Sigmoid colon (tissue), 7 donors: Measurements from ENCODE around the gene AQP4. TPM values are rescaled to one million over a fixed set of nuclear protein-coding genes. Genes with fewer than 3 reads are reported as not detected.
A peak's percentile ranks its signal among the peaks of the same experiment; 100 is the strongest.

Experiments
- DNase-seq: peaks from one replicate; pipeline ENCODE4 v3.0.0-alpha.2; 2019
- H3K27ac ChIP-seq, 4 donors: fragments of 200-600 bp; sonication (generic); one replicate each; pipeline ENCODE4 v1.5.1; 2016 to 2019; ENCODE audit warnings: mild to moderate bottlenecking in 1 of 4
- H3K27me3 ChIP-seq, 3 donors: fragments of 200-600 bp; sonication (generic); one replicate each; pipeline ENCODE4 v1.5.1; 2019; ENCODE audit warnings: mild to moderate bottlenecking in 1 of 3
- H3K36me3 ChIP-seq, 4 donors: fragments of 200-600 bp; sonication (generic); one replicate each; pipeline ENCODE4 v1.5.1; 2016 to 2019
- H3K4me1 ChIP-seq, 4 donors: fragments of 200-600 bp; sonication (generic); one replicate each; pipeline ENCODE4 v1.5.1; 2017 to 2019
- H3K4me3 ChIP-seq, 4 donors: fragments of 200-600 bp; sonication (generic); one replicate each; pipeline ENCODE4 v1.5.1; 2017 to 2019; ENCODE audit warnings: mild to moderate bottlenecking in 2 of 4, moderate library complexity in 1 of 4
- H3K9me3 ChIP-seq, 4 donors: fragments of 200-600 bp in 3 of 4; sonication (generic) in 3 of 4; one replicate each; pipeline versions ENCODE4 v1.5.1 to v1.6.1; 2013 to 2019
- CTCF ChIP-seq, 4 experiments: fragments of 450-650 bp in 3 of 4; fragments of 200-600 bp in 1 of 4; IDR thresholded peaks; one replicate each; pipeline ENCODE4 v1.5.1; 2016 to 2019; ENCODE audit warnings: antibody characterized with exemption in 4 of 4, mild to moderate bottlenecking in 3 of 4, moderate library complexity in 2 of 4
- EP300 ChIP-seq, 4 donors: sonication (generic); formaldehyde crosslinking; IDR thresholded peaks; one replicate each; pipeline ENCODE4 v1.6.1; 2017; ENCODE audit warnings: antibody characterized with exemption in 4 of 4
- POLR2A ChIP-seq, 2 donors: fragments of 450-650 bp; IDR thresholded peaks; one replicate each; pipeline ENCODE4 v1.6.1; 2016; ENCODE audit warnings: antibody characterized with exemption in 2 of 2, mild to moderate bottlenecking in 2 of 2, moderate library complexity in 2 of 2
- POLR2AphosphoS5 ChIP-seq, 4 donors: sonication (generic); formaldehyde crosslinking; IDR thresholded peaks; one replicate each; pipeline ENCODE4 v1.6.1; 2017; ENCODE audit warnings: antibody characterized with exemption in 4 of 4
- WGBS, 2 donors: extraction: QIAGEN DNeasy Blood & Tissue Kit; methylation state at CpG; one replicate each; pipeline ENCODE4 v1.1.7; 2013; 5-methylcytosine and 5-hydroxymethylcytosine counted together
- intact Hi-C: fragments of 100-400 bp; cut with DNase I; formaldehyde crosslinking; loops from one replicate; pipeline ENCODE4 v1.15.1; 2023
- polyA plus RNA-seq, 3 donors: library from polyadenylated mRNA; stranded (reverse); fragments of 200-250 nt; gene quantifications; one replicate each; pipeline ENCODE4 v1.2.3, GENCODE V29; 2013
- total RNA-seq, 4 donors: library from RNA; depleted of rRNA; stranded (reverse); fragments of >200 nt; gene quantifications; one replicate each; pipeline ENCODE4 v1.1.0, GENCODE V29; 2016
- donor health status: healthy with polysubstance abuse.
- donor health status: Bipolar disorder and iron deficiency.
- donor health status: healthy.

AQP4 gene
- total and polyA plus RNA-seq, 7 donors = 0.25 to 1.8 (median 0.66) TPM; not detected in 1

DNA sequence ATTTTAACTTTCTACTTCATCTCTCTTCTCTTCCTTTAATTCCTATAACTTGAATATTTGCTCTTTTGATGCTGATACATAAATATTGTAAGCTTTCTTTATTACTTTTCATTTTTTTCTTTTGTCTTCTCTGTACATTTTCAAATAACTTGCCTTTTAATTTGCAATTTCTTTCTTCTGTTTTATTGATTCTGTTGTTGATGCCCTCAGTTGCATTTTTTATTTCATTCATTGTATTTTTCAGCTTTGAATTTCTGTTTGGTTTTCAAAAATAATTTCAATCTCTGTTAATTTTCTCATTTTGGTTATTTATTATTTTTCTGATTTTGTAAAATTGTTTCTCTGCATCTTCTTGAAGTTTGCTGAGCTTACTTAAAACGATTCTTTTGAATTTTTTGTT lies 47.0 kb downstream of the AQP4 start:
- H3K36me3 ChIP-seq = no peaks in the 10 kb centered on the region
- 66 to 79% methylated on average over 1 of the region's 1 CpG for WGBS, 2 donors
- DNase-seq = no peak
- TF ChIP-seq CTCF (IDR thresholded peaks at IDR 0.05) = no peak
- no peak for TF ChIP-seq POLR2A (IDR thresholded peaks at IDR 0.05)
- no peak for TF ChIP-seq EP300 (IDR thresholded peaks at IDR 0.05)
- TF ChIP-seq POLR2AphosphoS5 (IDR thresholded peaks at IDR 0.05) = no peak
- H3K9me3 ChIP-seq = peaks cover 0 to 3% (median 1%) of the 10 kb centered on the region in 4 donors
- H3K4me1 ChIP-seq = no peaks in the 10 kb centered on the region
- no peaks in the 10 kb centered on the region for H3K27me3 ChIP-seq
- H3K27ac ChIP-seq = no peak overlapping the region
- no peak overlapping the region for H3K4me3 ChIP-seq
- intact Hi-C loops = loop anchor here (5.0 to 10.0 kb wide), 2 partner anchors 186 to 779 kb away; no protein-coding TSS in a partner anchor

DNA sequence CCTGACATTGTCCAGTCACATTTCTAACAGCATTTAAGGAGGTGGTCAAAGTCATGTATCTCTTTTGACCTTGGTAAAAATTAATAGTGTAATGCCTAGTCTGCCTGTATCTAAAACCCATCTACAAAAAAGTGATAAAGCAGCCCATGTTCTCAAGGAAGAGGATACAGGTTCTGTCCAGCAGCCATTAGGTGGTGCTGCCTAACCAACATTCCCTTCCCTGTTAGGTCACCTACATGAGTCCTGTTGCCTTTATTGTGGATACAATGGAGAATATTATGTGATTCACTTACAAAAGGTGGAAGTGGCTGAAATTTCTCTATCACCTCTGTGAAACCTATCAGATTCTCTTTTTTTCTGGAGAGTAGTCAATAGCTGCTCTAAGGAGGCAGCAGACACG lies 52.5 kb downstream of the AQP4 start:
- no peaks in the 10 kb centered on the region for H3K4me1 ChIP-seq
- no peak overlapping the region for H3K27ac ChIP-seq
- H3K27me3 ChIP-seq = no peaks in the 10 kb centered on the region
- no peaks in the 10 kb centered on the region for H3K36me3 ChIP-seq
- intact Hi-C loops = loop anchor here (10.0 kb wide), 1 partner anchor 192 kb away; no protein-coding TSS in a partner anchor
- DNase-seq = no peak
- WGBS, 2 donors = 35 to 62% methylated on average over 1 of the region's 1 CpG
- TF ChIP-seq POLR2AphosphoS5 (IDR thresholded peaks at IDR 0.05) (no peak), CTCF (IDR thresholded peaks at IDR 0.05) (peak in 2 of 4 experiments; percentile 22 to 23)
- H3K4me3 ChIP-seq = no peak overlapping the region
- H3K9me3 ChIP-seq = no peaks in the 10 kb centered on the region

- no peak for DNase-seq
- Histone ChIP-seq H3K4me1 (no peaks in the 10 kb centered on the region), H3K36me3 (no peaks in the 10 kb centered on the region), H3K4me3 (no peak overlapping the region), H3K27me3 (no peaks in the 10 kb centered on the region), H3K9me3 (no peaks in the 10 kb centered on the region), H3K27ac (no peak overlapping the region)
- no peak for TF ChIP-seq CTCF (IDR thresholded peaks at IDR 0.05)
- TF ChIP-seq EP300 (IDR thresholded peaks at IDR 0.05) = no peak
- WGBS, 2 donors = 68 to 81% methylated on average over 3 of the region's 3 CpGs
- intact Hi-C loops = loop anchor here (10.0 kb wide), 1 partner anchor 192 kb away; no protein-coding TSS in a partner anchor
Observed at GRCh38 chr18:26812462-26812861, 53.0 kb downstream of the AQP4 start.

GRCh38 chr18:26809346-26809745 lies 56.2 kb downstream of the AQP4 start:
- Histone ChIP-seq H3K36me3 (no peaks in the 10 kb centered on the region), H3K4me1 (no peaks in the 10 kb centered on the region), H3K4me3 (no peak overlapping the region), H3K27ac (no peak overlapping the region), H3K27me3 (no peaks in the 10 kb centered on the region), H3K9me3 (no peaks in the 10 kb centered on the region)
- no peak for DNase-seq
- 72 to 74% methylated on average over 5 of the region's 5 CpGs for WGBS, 2 donors
- no peak for TF ChIP-seq POLR2A (IDR thresholded peaks at IDR 0.05)
- no peak for TF ChIP-seq EP300 (IDR thresholded peaks at IDR 0.05)
- TF ChIP-seq POLR2AphosphoS5 (IDR thresholded peaks at IDR 0.05) = no peak
- no peak for TF ChIP-seq CTCF (IDR thresholded peaks at IDR 0.05)
- intact Hi-C loops = no loop called here

GRCh38 chr18:26806224-26806623 lies 59.3 kb downstream of the AQP4 start:
- TF ChIP-seq CTCF (IDR thresholded peaks at IDR 0.05) (no peak), EP300 (IDR thresholded peaks at IDR 0.05) (no peak), POLR2A (IDR thresholded peaks at IDR 0.05) (no peak), POLR2AphosphoS5 (IDR thresholded peaks at IDR 0.05) (no peak)

More at GRCh38 chr18:26806224-26806623, 59.3 kb downstream of the AQP4 start:
- no peaks in the 10 kb centered on the region for H3K36me3 ChIP-seq
- 68 to 81% methylated on average over 1 of the region's 1 CpG for WGBS, 2 donors
- H3K4me3 ChIP-seq = no peak overlapping the region
- no peaks in the 10 kb centered on the region for H3K9me3 ChIP-seq
- no peaks in the 10 kb centered on the region for H3K27me3 ChIP-seq
- no peaks in the 10 kb centered on the region for H3K4me1 ChIP-seq
- H3K27ac ChIP-seq = no peak overlapping the region
- intact Hi-C loops = no loop called here
- no peak for DNase-seq
